ENCODE results near the gene ATF6.

DNA sequence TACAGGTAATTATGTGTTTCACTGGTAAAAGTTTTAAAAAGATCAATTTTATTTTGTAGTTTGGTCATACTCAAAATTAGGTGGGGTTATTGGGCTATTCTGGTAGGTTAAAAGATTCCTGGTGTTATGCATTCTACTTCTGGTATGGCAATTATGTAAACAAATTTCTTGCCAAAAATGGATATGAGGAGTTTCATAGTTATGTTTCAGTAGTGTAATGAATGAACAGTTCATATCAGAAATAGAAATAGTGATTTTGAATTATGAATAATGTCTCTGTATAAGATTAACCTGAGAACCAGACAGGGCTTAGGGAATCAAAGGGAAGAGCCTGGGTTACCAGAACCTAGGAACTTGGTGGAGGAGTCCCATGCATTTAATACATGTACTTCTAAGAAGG is 15.9 kb downstream of the ATF6 start:
- TF ChIP-seq FOSL1 (IDR thresholded peaks at IDR 0.05; ENCODE audit: low read depth) (no peak), ZNF274 (IDR thresholded peaks at IDR 0.05; ENCODE audit: low read depth, low read length) (no peak), RAD21 (IDR thresholded peaks at IDR 0.05; ENCODE audit: low read depth) (no peak), POLR2AphosphoS5 (IDR thresholded peaks at IDR 0.05; ENCODE audit: low read depth, low read length) (no peak), TCF7L2 (IDR thresholded peaks at IDR 0.05; ENCODE audit: borderline replicate concordance, extremely low read depth, insufficient read depth, insufficient read length) (no peak), EZH2 (IDR thresholded peaks at IDR 0.05) (no peak), YY1 (IDR thresholded peaks at IDR 0.05; ENCODE audit: extremely low read depth, insufficient replicate concordance, low read depth, low read length) (no peak), POLR2A (IDR thresholded peaks at IDR 0.05; ENCODE audit: borderline replicate concordance, extremely low read depth, insufficient read depth, insufficient read length) (no peak), JUND (IDR thresholded peaks at IDR 0.05) (no peak), CBX3 (IDR thresholded peaks at IDR 0.05; ENCODE audit: low read depth) (no peak), SIN3A (IDR thresholded peaks at IDR 0.05; ENCODE audit: low read depth) (no peak)
- TF ChIP-seq, protein P1, sequence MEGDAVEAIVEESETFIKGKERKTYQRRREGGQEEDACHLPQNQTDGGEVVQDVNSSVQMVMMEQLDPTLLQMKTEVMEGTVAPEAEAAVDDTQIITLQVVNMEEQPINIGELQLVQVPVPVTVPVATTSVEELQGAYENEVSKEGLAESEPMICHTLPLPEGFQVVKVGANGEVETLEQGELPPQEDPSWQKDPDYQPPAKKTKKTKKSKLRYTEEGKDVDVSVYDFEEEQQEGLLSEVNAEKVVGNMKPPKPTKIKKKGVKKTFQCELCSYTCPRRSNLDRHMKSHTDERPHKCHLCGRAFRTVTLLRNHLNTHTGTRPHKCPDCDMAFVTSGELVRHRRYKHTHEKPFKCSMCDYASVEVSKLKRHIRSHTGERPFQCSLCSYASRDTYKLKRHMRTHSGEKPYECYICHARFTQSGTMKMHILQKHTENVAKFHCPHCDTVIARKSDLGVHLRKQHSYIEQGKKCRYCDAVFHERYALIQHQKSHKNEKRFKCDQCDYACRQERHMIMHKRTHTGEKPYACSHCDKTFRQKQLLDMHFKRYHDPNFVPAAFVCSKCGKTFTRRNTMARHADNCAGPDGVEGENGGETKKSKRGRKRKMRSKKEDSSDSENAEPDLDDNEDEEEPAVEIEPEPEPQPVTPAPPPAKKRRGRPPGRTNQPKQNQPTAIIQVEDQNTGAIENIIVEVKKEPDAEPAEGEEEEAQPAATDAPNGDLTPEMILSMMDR (IDR thresholded peaks at IDR 0.05 in 2 of 3, conservative IDR thresholded peaks at IDR 0.05 in 1 of 3; ENCODE audit: borderline replicate concordance in 1 of 3, insufficient read depth in 1 of 3, low read depth in 2 of 3, low read length in 2 of 3): no peak
- TF ChIP-seq, protein P2, sequence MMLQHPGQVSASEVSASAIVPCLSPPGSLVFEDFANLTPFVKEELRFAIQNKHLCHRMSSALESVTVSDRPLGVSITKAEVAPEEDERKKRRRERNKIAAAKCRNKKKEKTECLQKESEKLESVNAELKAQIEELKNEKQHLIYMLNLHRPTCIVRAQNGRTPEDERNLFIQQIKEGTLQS (IDR thresholded peaks at IDR 0.05): no peak

All from HCT116 (cell line).